LHCN-M2 (cell line): ENCODE measurements around the gene KLK11. TPM values are rescaled to one million over a fixed set of nuclear protein-coding genes. Genes with fewer than 3 reads are reported as not detected.

Source experiments
- DNase-seq: peaks from one replicate; pipeline ENCODE4 v3.0.0-alpha.2; 2012; ENCODE audit warnings: low read depth
- total RNA-seq: library from RNA; depleted of rRNA; stranded (reverse); fragments of >200 nt; gene quantifications from 2 replicates; pipeline ENCODE4 v1.2.3, GENCODE V29; 2014

The KLK11 gene
- total RNA-seq, 1 experiment from 2014 or later, result not detected

DNA sequence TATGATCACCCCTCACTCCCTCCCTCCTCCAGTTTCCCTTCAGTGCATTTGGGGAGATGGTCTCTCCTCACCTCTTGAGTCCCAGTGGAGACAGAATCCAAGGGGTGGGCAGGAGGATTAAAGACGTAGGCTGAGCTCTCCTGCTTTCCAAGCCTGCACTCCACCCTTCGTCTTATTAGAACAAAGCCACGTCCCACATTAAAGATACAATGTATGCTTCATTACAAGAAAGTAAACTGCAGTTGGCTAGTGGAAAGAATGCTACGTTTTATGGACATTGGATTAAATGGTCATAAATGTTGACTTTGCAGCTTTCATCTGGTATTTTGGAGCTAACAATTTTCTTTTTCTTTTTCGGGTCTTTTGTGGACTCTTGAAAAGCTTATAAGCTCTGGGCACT is 1.5 kb upstream of the KLK11 start:
- DNase-seq, result no peak

DNA sequence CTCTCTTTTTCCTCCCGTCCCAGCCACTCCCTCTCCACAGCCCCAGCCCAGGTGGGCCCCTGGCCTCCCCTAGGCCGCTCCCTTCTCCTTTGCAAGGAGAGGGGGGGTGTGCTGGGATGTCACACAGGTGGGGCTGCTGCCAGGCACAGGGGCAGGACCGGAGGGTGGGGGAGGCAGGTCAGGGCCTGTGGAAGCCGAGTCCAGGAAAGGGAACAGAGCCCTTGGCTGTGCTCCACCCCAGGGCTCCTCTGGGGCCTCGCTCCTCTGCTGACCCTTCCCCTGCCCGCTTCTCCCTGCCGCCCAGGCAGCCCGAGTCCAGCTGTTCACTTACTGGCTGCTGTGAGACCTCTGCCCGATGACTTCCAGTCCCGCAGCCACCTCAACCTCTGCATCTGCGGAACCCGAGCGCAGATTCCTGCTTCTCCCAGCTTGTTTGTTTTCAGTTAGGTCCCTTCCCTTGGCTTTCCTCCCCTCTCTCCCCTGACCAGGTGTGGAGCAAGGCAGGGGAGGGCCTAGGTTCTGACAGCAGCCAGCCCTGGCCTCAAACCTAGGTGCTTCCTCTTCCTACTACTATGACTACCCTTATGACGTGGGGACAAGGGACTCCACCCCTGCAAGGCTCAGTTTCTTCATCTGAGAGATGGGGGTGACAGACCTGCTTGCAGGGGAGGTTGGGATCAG is 850 bp upstream of the KLK11 start:
- DNase-seq, result no peak

DNA sequence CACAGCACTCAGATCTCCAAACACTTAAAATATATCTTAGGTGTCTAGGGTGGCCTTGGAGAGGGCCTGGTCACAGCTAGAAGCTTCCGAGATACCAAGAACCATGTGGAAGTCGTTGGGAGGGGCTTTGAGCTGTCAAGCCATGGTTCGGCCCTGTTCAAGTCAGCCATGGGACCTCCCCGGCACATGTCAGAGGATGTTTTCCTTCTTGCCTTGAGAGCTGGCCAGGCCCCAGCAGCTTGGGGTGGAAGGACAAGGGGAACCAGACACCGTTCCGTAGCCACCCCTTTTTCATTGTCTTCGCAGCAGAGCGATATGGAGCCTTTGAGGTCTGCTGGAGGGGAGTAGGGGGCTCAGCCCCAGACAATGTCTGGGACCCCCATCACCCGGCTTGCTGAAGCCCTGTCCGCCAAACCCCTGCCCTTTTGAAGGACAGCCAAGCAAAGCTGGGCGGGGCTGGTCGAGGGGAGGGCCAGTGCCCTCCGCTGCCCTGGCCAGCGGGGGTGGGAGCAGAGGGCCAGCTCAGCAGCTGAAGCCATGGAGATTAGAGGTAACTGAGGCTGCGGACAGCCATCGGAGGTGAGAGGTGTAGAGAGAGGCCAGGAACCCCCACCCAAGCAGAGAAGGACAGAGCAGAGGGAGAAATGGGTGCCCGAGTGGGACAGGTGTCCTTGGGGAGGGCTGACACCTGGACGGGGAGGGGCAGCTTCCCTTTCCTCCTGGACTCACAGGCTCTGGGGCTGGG is 435 bp downstream of the KLK11 start:
- no peak for DNase-seq

DNA sequence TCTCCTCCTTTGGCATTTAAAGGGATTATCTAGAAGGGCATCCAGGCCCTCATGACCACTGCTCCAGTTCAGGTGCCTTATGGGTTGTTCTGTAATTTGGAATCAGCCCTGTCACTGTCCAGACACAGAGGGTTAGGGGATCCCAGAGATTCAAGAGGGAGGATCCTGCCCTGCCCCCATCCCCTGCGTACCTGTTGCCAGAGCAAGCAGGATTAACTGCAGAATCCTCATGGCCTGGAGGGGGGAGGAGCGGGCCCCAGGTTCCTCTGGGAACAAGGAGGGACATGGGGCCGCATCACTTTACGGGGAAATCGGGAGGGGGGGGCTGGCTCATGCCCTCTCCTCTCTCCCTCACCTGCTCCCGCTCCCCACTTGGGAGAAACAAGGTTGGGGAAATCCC is 1.0 kb downstream of the KLK11 start:
- no peak for DNase-seq

DNA sequence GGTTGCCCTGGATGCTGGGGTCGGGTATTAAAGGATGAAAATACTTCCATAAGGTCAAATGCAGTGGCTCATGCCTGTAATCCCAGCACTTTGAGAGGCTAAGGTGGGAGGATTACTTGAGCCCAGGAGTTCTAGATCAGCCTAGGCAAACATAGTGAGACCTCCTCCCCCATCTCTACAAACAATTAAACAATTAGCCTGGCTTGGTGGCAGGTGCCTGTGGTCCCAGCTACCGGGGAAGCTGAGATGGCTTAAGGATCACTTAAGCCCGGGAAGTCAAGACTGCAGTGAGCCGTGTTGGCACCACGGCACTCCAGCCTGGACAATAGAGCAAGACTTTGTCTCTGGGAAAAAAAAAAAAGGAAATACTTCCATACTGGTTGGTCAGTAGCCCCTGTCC is 1.5 kb downstream of the KLK11 start:
- no peak for DNase-seq

DNA sequence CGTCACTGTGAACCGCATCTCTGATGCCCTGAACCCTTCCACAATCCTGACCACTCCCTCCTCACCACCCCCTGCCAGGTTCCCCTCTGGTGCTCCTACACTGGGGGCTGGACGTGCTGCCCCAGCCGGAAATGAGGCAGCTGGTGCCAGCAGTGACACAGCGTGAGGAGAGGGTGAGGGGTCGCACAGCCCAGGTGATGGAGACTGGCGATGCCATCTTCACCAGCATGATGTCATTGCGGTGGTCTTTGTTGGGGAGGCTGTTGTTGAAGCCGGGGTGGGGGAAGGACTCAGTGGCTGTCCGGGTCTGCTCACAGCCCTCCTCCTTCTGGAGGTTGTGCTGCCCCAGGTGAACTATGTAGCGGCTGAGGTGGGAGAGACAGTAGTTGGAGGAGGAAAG is 2.5 kb downstream of the KLK11 start:
- no peak for DNase-seq

DNA sequence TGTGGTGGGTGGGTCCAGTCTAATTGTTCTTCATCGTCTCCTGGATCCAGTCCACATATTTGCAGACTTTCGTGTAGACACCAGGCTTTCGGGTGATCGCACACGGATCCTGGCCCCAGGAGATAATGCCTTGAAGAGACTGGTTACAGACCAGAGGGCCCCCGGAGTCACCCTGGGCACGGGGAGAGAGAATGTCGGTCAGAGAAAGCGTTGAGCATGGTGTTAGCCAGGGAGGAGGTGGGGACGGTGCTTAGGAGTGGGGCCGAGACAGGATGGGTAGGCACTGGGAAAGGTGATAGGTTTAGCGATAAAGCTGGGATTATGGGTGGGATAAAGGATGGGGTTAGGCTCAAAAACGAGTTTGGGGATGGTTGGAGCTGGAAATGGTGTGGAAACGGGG is 3.9 kb downstream of the KLK11 start:
- DNase-seq, result no peak

GRCh38 chr19:51020988-51021651 is 5.3 kb downstream of the KLK11 start:
- peak; percentile 43 for DNase-seq

DNA sequence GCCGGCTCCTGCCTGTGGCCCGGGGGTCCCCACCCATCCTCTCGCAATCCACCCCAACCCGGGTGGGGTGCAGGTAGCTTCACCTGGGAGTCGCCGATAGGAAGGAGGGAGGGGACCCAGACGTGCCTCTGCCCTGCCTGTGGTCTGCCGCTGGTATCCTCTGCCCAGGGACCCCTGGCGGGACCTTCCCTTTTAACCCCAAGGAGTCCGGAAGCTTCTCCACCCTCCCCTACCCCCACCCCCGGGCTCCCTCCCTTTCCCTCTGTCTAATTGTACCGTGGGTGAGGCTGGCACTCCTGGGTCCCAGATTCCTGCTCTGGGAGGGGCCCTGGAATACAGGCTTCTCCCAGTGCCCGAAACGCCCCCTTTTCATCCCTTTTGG is 6.9 kb downstream of the KLK11 start, which contains the start of gene KLK10:
Gene KLK10, minus strand, starts transcription at position 166 of the 382 bp plus-strand sequence. CDS start 579 bp downstream, outside the sequence.
- DNase-seq, result no peak

DNA sequence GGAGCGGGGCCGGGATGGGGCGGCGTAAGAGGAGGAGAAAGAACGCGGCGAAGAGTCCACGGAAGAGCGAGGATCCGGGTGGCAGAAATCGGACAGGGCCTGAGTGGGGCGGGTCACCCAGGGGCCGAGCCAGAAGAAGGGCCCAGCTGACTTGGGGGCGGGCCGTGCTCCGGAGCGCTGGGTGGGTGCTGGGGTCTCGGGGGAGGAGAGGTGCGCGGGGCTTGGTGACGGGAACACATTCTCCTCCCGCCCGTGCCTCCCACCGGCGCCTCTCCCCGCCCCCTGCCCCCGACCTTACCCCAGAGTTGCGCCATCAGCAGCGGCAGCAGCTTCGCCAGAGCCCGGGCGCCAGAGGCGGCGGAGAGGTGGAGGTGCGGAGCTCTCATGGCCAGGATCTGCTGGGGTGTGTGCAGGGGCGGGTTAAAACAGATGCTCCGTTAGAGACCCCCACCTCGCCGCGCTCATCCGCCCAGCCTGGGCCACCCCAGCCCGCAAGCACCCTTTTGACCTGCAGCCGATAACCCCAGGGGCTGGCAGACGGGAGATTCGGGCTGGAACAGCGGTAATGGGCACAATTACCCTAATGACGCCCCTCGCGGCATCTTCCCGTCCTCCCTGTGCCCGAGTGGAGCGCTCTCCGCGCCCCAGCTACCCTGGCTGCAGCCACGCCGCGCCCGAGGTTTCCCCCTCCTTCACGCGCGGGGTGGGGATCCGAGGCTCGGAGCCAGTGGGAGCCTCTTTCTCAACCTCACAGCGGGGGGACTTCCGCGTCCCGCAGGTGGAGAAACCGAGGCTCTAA is 7.5 kb downstream of the KLK11 start:
- DNase-seq, result no peak

- DNase-seq, result peak; percentile 20
Observed at GRCh38 chr19:51016798-51017683, 9.4 kb downstream of the KLK11 start.

GRCh38 chr19:51015691-51016267 is 10.6 kb downstream of the KLK11 start:
- no peak for DNase-seq

GRCh38 chr19:51014242-51014641 is 12.2 kb downstream of the KLK11 start:
- DNase-seq, result no peak

DNA sequence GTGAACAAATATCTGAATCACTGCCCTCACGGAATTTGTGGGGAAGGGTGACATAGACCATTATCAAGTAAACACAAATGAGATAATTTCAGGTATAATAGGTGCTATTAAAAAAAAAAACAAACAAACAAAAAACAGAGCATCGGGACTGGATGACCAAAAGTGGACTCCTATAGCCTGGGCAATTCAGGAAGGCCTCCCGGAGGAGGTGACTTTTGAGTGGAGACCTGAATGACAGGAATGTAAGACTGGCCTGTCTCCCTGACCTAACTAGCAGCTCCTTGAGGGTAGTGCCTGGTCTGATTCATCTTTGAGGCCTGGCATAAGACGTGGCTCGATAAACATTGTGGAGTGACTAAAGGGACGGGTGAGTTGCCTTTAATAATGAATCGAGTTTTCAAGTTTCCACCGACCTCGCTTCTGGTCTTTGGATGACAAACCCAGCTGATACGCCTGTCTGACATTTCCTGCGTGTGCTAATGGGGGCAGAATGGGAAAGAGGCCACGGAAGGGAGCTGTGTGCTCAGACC is 13.7 kb downstream of the KLK11 start:
- no peak for DNase-seq

DNA sequence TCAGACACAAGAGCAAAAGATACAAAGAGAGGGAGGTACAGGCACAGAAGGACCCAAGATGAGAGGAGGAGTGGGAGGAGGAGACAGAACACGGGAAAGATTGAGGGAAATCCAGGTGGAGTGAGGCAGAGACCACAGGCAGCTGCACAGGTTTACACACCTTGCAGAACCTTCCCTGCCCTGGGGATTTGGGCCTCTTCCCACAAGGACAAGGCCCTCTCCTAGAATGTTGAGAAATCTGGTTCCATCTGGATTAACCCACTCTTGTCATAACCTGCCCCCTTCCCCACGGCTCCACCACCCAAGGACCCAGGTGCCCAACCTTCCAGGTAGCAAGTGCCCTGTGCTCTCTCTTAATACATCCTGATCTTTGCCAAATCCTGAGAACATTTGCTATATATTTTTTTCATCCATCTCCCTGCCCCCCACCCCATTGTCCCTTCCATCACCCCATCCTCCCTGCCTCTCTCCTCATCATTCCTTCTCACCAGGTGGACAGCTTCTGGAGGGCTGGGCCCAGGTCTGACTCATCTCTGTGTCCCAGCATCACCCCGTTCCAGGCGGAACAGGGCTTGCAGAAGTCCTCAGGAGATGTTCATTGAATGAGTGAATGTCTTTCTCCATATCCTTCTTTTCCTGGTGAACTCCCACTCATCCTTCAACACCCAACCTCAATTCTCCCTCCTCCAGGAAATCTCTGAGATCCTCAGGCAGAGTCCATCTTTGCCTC is 16.2 kb downstream of the KLK11 start:
- DNase-seq, result no peak

DNA sequence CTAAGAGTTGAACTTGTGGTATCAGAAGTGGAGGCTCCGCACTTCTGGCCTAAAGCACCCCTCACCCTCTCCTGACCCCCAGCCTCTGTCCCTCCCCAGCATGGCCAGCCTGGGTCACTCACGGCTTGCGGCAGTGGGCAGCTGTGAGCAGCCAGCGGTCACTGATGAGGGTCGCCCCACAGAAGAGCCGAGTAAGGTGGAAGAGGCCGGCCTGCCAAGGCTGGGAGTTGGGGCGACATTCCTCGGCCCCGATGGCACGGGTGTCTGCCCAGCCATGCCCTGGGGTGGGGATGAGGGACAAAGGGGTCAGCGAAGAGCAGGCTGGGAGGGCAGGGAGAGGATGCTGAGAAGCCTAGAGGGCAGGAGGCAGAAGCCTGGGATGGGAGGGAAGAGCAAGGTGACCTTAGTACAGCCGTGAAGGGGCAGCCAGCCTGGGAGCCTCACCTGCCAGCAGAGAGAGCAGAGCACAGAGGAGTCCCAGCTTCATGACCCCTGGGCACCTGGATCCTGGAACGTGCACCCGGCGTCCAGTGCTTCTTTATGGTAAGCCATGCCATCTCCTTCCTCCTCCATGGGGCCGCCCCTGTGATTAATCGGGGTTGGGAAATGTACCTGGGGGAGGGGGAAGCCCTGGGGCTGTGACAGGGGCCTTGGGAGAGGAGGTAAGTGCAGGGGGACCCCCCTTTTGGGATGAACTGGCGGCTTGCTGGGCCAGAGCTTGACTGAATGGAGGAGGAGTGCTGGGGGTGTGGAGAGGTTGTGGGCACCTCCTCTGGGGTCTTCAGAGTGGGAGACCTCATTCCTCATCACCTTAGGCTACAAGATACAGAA is 17.1 kb downstream of the KLK11 start:
- DNase-seq, result no peak

- no peak for DNase-seq
Observed at GRCh38 chr19:51007488-51007887, 18.9 kb downstream of the KLK11 start.

GRCh38 chr19:51006406-51006805 is 20.0 kb downstream of the KLK11 start:
- DNase-seq, result no peak

- no peak for DNase-seq
Observed at GRCh38 chr19:51005248-51005647, 21.2 kb downstream of the KLK11 start.
